GM21390 (cell line): ENCODE data around the gene APBA2.
"Not testable (repeated sequence)": the region's sequence is repeated elsewhere in the genome, so short reads cannot be mapped to it uniquely, and the experiment has no call there.

Source experiments
- ATAC-seq: cut with Tn5 transposase; IDR thresholded peaks from one replicate; pipeline ENCODE4 v1.9.1; 2021; ENCODE audit not compliant: unreplicated experiment

APBA2 gene

GRCh38 chr15:29098652-29099051 is 212.9 kb downstream of the APBA2 start:
- no peak for ATAC-seq

GRCh38 chr15:29099131-29099880 is 213.5 kb downstream of the APBA2 start:
- no peak for ATAC-seq

- no peak for ATAC-seq
These were observed 214.8 kb downstream of the APBA2 start for GRCh38 chr15:29100486-29101000.

GRCh38 chr15:29101491-29101890 is 215.7 kb downstream of the APBA2 start:
- ATAC-seq = no peak

- ATAC-seq = not testable (repeated sequence)
These were observed 216.5 kb downstream of the APBA2 start for GRCh38 chr15:29102173-29102794.

- no peak for ATAC-seq
These were observed 217.4 kb downstream of the APBA2 start for GRCh38 chr15:29102911-29103823.

GRCh38 chr15:29103824-29104565 is 218.2 kb downstream of the APBA2 start:
- ATAC-seq = peak; percentile 75

GRCh38 chr15:29104566-29104880 is 218.7 kb downstream of the APBA2 start:
- no peak for ATAC-seq

GRCh38 chr15:29105151-29105854 is 219.5 kb downstream of the APBA2 start:
- ATAC-seq = no peak

- ATAC-seq = no peak
These were observed 220.3 kb downstream of the APBA2 start for GRCh38 chr15:29106116-29106515.

- no peak for ATAC-seq
These were observed 220.9 kb downstream of the APBA2 start for GRCh38 chr15:29106551-29107290.

- no peak for ATAC-seq
These were observed 221.6 kb downstream of the APBA2 start for GRCh38 chr15:29107291-29107890.

GRCh38 chr15:29107971-29108645 is 222.3 kb downstream of the APBA2 start:
- ATAC-seq = no peak

- no peak for ATAC-seq
These were observed 224.0 kb downstream of the APBA2 start for GRCh38 chr15:29109762-29110161.

- no peak for ATAC-seq
These were observed 224.4 kb downstream of the APBA2 start for GRCh38 chr15:29110176-29110575.

- no peak for ATAC-seq
These were observed 225.0 kb downstream of the APBA2 start for GRCh38 chr15:29110733-29111132.

- no peak for ATAC-seq
These were observed 226.0 kb downstream of the APBA2 start for GRCh38 chr15:29111705-29112281.
